OCI-LY3 (cell line): ENCODE measurements around the gene TIAL1.

ENCODE experiments used
- CTCF ChIP-seq: fragments of 200-600, 300-600 bp; sonication (generic); IDR thresholded peaks from 2 replicates; pipeline ENCODE4 v1.5.1; 2014; ENCODE audit warnings: antibody characterized with exemption, low read length, low read depth
- EZH2phosphoT487 ChIP-seq: fragments of 200-600 bp; shearing (Covaris generic); IDR thresholded peaks from 2 replicates; pipeline ENCODE4 v1.6.1; 2018; ENCODE audit warnings: antibody characterized with exemption, mixed run types, low read depth

DNA sequence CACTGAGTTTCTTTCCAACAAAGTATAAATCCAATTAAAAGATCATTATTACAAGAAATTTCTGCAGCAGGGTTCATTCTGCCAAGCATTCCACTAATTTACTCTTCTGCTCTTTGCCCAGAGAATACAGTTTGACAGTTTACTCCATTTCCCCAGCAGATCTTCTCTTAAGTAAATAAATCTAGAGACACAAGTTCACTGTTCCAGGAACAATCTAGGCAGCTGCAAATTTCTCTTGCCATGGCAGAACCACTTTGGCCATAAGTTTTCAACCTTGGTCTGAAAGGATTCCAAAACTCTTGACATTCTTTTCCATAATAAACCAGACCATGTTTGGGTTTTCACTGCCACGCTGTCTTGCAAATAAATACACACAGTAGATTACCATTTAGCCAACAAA, 65.7 kb downstream of the TIAL1 start:
- no peak for TF ChIP-seq CTCF
- no peak for TF ChIP-seq EZH2phosphoT487
